ENCODE results near the gene SEMA5A. TPM values are rescaled to one million over a fixed set of nuclear protein-coding genes. Genes with fewer than 3 reads are reported as not detected.

SEMA5A gene
- total RNA-seq, 1 donor from 2014 or later = 13.8 TPM

DNA sequence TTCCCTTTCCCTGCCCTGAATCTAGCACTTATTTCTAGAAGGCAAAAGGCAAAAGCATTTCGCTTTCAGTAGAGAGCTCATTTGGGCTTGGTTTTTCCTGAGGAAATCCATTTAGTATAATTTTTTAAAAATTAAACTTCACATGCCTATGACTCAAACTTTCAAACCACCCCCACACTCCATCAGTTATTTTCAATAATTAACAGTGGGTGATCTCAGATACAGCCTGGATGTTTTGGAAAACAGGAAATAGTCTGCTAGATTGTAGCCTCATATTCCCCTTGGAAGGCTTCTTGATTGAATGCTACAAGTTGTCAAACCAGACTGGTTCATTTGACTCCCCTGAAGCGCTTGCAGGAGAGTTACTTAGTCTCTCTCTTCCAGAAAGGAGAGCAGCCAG is 40.6 kb downstream of the SEMA5A start:
- no peaks in the 10 kb centered on the region for H3K4me1 ChIP-seq (ENCODE audit: insufficient read depth, low read length)
- H3K4me3 Mint-ChIP-seq (ENCODE audit: unreplicated experiment) = no peak overlapping the region
- H3K9ac ChIP-seq (ENCODE audit: low read length) = no peak overlapping the region
- H2AFZ ChIP-seq (ENCODE audit: low read depth, low read length) = no peak overlapping the region
- no peak overlapping the region for H3K27ac Mint-ChIP-seq (ENCODE audit: unreplicated experiment)
- H4K20me1 ChIP-seq (ENCODE audit: insufficient read depth, low read length) = no peaks in the 10 kb centered on the region
- H3K4me3 ChIP-seq (ENCODE audit: insufficient read depth, low read depth, low read length) = no peak overlapping the region
- H3K9me3 ChIP-seq (ENCODE audit: insufficient read depth, low read depth, low read length) = no peaks in the 10 kb centered on the region
- H3K79me2 ChIP-seq (ENCODE audit: insufficient read depth, low read length) = no peaks in the 10 kb centered on the region
- TF ChIP-seq EZH2 (IDR thresholded peaks at IDR 0.05; ENCODE audit: insufficient read depth, low read length) = no peak
- TF ChIP-seq, protein P1, sequence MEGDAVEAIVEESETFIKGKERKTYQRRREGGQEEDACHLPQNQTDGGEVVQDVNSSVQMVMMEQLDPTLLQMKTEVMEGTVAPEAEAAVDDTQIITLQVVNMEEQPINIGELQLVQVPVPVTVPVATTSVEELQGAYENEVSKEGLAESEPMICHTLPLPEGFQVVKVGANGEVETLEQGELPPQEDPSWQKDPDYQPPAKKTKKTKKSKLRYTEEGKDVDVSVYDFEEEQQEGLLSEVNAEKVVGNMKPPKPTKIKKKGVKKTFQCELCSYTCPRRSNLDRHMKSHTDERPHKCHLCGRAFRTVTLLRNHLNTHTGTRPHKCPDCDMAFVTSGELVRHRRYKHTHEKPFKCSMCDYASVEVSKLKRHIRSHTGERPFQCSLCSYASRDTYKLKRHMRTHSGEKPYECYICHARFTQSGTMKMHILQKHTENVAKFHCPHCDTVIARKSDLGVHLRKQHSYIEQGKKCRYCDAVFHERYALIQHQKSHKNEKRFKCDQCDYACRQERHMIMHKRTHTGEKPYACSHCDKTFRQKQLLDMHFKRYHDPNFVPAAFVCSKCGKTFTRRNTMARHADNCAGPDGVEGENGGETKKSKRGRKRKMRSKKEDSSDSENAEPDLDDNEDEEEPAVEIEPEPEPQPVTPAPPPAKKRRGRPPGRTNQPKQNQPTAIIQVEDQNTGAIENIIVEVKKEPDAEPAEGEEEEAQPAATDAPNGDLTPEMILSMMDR (IDR thresholded peaks at IDR 0.05; ENCODE audit: insufficient read depth, low read depth, low read length) = no peak
- H3K36me3 ChIP-seq (ENCODE audit: insufficient read depth, low read length) = no peaks in the 10 kb centered on the region
- no peak overlapping the region for H3K27ac ChIP-seq (ENCODE audit: low read depth, low read length)
- FAIRE-seq (no peak), DNase-seq (ENCODE audit: low read depth) (no peak)
- no peaks in the 10 kb centered on the region for H3K36me3 Mint-ChIP-seq (ENCODE audit: low read depth, unreplicated experiment)
- H3K27me3 ChIP-seq (ENCODE audit: insufficient read depth, low read length) = no peaks in the 10 kb centered on the region
- H3K9me3 Mint-ChIP-seq (ENCODE audit: unreplicated experiment) = peaks cover 1% of the 10 kb centered on the region
- H3K4me1 Mint-ChIP-seq (ENCODE audit: low read depth, unreplicated experiment) = peaks cover 4% of the 10 kb centered on the region
- no peak overlapping the region for H3K4me2 ChIP-seq (ENCODE audit: low read length)
- no peaks in the 10 kb centered on the region for H3K27me3 Mint-ChIP-seq (ENCODE audit: low read depth, unreplicated experiment)

DNA sequence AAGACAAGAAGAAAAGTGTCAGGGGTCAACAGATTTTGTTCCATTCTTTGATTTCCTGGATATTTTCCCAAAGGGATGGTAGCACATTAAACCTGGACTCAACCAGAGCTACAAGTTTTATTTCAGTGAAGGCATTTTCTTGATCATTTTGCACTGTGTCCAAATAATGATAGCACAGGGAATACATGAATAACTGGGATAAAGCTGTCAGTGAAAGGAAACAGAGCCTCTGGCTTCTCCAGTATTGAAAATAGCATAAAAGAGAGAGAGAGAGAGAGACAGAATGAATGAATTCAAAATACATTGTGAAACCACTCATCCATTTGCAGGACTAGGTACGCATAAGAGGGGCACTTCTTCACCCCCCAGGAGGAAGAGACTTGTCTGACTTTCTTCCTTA is 43.0 kb downstream of the SEMA5A start:
- no peak overlapping the region for H3K9ac ChIP-seq (ENCODE audit: low read length)
- H3K79me2 ChIP-seq (ENCODE audit: insufficient read depth, low read length) = no peaks in the 10 kb centered on the region
- H3K4me1 ChIP-seq (ENCODE audit: insufficient read depth, low read length) = no peaks in the 10 kb centered on the region
- Mint-ChIP-seq H3K27ac (ENCODE audit: unreplicated experiment) (no peak overlapping the region), H3K4me1 (ENCODE audit: low read depth, unreplicated experiment) (no peaks in the 10 kb centered on the region), H3K9me3 (ENCODE audit: unreplicated experiment) (no peaks in the 10 kb centered on the region), H3K27me3 (ENCODE audit: low read depth, unreplicated experiment) (no peaks in the 10 kb centered on the region), H3K36me3 (ENCODE audit: low read depth, unreplicated experiment) (no peaks in the 10 kb centered on the region), H3K4me3 (ENCODE audit: unreplicated experiment) (no peak overlapping the region)
- H4K20me1 ChIP-seq (ENCODE audit: insufficient read depth, low read length) = no peaks in the 10 kb centered on the region
- H3K4me2 ChIP-seq (ENCODE audit: low read length) = no peak overlapping the region
- no peaks in the 10 kb centered on the region for H3K9me3 ChIP-seq (ENCODE audit: insufficient read depth, low read depth, low read length)
- no peaks in the 10 kb centered on the region for H3K36me3 ChIP-seq (ENCODE audit: insufficient read depth, low read length)
- no peak overlapping the region for H3K27ac ChIP-seq (ENCODE audit: low read depth, low read length)
- no peaks in the 10 kb centered on the region for H3K27me3 ChIP-seq (ENCODE audit: insufficient read depth, low read length)
- no peak overlapping the region for H2AFZ ChIP-seq (ENCODE audit: low read depth, low read length)
- H3K4me3 ChIP-seq (ENCODE audit: insufficient read depth, low read depth, low read length) = no peak overlapping the region
- TF ChIP-seq, protein P1 (IDR thresholded peaks at IDR 0.05; ENCODE audit: insufficient read depth, low read depth, low read length) = no peak
- no peak for TF ChIP-seq EZH2 (IDR thresholded peaks at IDR 0.05; ENCODE audit: insufficient read depth, low read length)
- no peak for DNase-seq (ENCODE audit: low read depth)
- FAIRE-seq = no peak

DNA sequence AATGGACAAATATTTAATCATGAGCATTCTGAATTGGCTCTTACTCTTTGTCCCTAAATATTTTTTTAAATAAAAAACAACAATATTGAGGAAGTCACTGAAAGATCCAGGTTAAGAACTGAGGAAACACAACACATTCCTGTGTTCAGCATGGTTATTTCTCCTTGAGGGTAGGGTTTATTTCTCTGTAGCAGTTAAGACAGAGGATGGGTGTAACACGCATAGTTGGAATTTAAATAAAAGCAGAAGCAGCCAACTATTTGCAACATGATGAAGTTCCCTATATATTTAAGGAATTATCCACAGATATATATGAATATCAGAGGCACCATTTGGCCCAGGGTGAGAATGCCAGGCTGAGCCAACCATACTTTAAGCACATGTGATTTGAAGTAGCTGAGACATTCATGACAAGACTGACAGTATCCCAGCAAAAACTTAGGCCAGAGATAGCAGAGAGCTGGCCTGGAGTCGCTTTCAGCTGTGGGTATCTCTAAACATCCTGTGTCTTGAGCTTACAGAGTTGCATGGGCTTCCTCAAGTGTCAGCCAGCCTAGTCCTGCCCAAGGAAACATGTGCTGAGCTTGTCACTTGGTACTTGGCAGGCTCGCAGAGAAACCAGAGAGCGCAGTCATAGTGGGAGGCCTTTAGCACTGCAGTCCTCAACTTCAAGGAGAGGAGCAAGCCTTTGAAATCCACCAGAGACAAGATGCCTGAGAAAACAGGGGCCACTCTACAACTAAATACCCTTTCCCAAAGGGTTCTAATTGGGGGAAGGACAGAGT is 43.6 kb downstream of the SEMA5A start:
- Mint-ChIP-seq H3K4me1 (ENCODE audit: low read depth, unreplicated experiment) (no peaks in the 10 kb centered on the region), H3K9me3 (ENCODE audit: unreplicated experiment) (no peaks in the 10 kb centered on the region), H3K27ac (ENCODE audit: unreplicated experiment) (no peak overlapping the region), H3K27me3 (ENCODE audit: low read depth, unreplicated experiment) (no peaks in the 10 kb centered on the region), H3K36me3 (ENCODE audit: low read depth, unreplicated experiment) (no peaks in the 10 kb centered on the region), H3K4me3 (ENCODE audit: unreplicated experiment) (no peak overlapping the region)
- H3K27ac ChIP-seq (ENCODE audit: low read depth, low read length) = no peak overlapping the region
- no peaks in the 10 kb centered on the region for H3K27me3 ChIP-seq (ENCODE audit: insufficient read depth, low read length)
- no peaks in the 10 kb centered on the region for H3K36me3 ChIP-seq (ENCODE audit: insufficient read depth, low read length)
- H4K20me1 ChIP-seq (ENCODE audit: insufficient read depth, low read length) = no peaks in the 10 kb centered on the region
- DNase-seq (ENCODE audit: low read depth) (no peak), FAIRE-seq (no peak)
- no peak overlapping the region for H2AFZ ChIP-seq (ENCODE audit: low read depth, low read length)
- no peak overlapping the region for H3K4me2 ChIP-seq (ENCODE audit: low read length)
- H3K4me1 ChIP-seq (ENCODE audit: insufficient read depth, low read length) = no peaks in the 10 kb centered on the region
- no peak for TF ChIP-seq EZH2 (IDR thresholded peaks at IDR 0.05; ENCODE audit: insufficient read depth, low read length)
- TF ChIP-seq, protein P1 (IDR thresholded peaks at IDR 0.05; ENCODE audit: insufficient read depth, low read depth, low read length) = no peak
- H3K9ac ChIP-seq (ENCODE audit: low read length) = no peak overlapping the region
- no peaks in the 10 kb centered on the region for H3K9me3 ChIP-seq (ENCODE audit: insufficient read depth, low read depth, low read length)
- no peak overlapping the region for H3K4me3 ChIP-seq (ENCODE audit: insufficient read depth, low read depth, low read length)
- H3K79me2 ChIP-seq (ENCODE audit: insufficient read depth, low read length) = no peaks in the 10 kb centered on the region

Measured in astrocyte (in vitro differentiated cells and primary cell).